HCT116 (cell line): ENCODE measurements around the gene CORO6. TPM values are rescaled to one million over a fixed set of nuclear protein-coding genes. Genes with fewer than 3 reads are reported as not detected.

Experiments
- ATAC-seq: fragments of 200-7000 bp; cut with Tn5 transposase; 2 replicates; pipeline ENCODE4 v1.9.1; 2020; ENCODE audit warnings: mild to moderate bottlenecking, moderate library complexity
- BruUV-seq: library from RNA; stranded (reverse); fragments of 400-500 nt; replicated peaks from 2 replicates; lab custom pipeline; 2021; lab: Mats Ljungman, UMichigan
- CTCF ChIA-PET: fragments of 300-600 bp; sonication (Branson Sonifier 250); formaldehyde crosslinking; loops from one replicate; lab custom pipeline; 2021; ENCODE audit warnings: antibody characterized with exemption; lab: Charles Lee
- POLR2A ChIA-PET: fragments of 300-600, 350-600 bp; sonication (Branson Sonifier 250); formaldehyde crosslinking; loops from one replicate; lab custom pipeline; 2021; ENCODE audit warnings: antibody characterized with exemption; lab: Charles Lee
- RAD21 ChIA-PET, 2 experiments: fragments of 300-600 bp; sonication (Branson Sonifier 250); formaldehyde crosslinking; loops; one replicate each; lab custom pipeline; 2023; ENCODE audit warnings: low total read pairs in 2 of 2; ENCODE audit not compliant: uncharacterized antibody in 2 of 2, unreplicated experiment in 2 of 2, low non-redundant PET in 1 of 2; lab: Charles Lee
- DNase-seq: peaks from one replicate; pipeline ENCODE4 v3.0.0-alpha.2; 2010; ENCODE audit warnings: low read depth, low spot score
- H2AFZ ChIP-seq: fragments of 200-600 bp; shearing (Covaris generic), sonication (generic); 2 replicates; pipeline ENCODE4 v1.6.1; 2017; ENCODE audit warnings: low read depth, mixed run types, mixed read lengths, antibody characterized with exemption, low read length; ENCODE audit not compliant: poor library complexity, severe bottlenecking
- H3K27ac ChIP-seq: 2 replicates; pipeline ENCODE4 v1.5.1; 2012; ENCODE audit warnings: low read depth, low read length
- H3K27me3 ChIP-seq: fragments of 200-600 bp; sonication (generic); 2 replicates; pipeline ENCODE4 v1.6.1; 2016; ENCODE audit warnings: mixed run types, low read length, mixed read lengths; ENCODE audit not compliant: insufficient read depth
- H3K36me3 ChIP-seq, 2 experiments: fragments of 200-500 bp in 1 of 2; fragments of 200-600 bp in 1 of 2; sonication (Bioruptor generic) in 1 of 2; sonication (generic) in 1 of 2; 2 replicates each; pipeline versions ENCODE4 v1.5.1 to v1.6.1; 2014 to 2016; ENCODE audit warnings: low read length in 2 of 2, inconsistent platforms in 1 of 2, mixed read lengths in 1 of 2, mixed run types in 1 of 2; ENCODE audit not compliant: insufficient read depth in 2 of 2, control insufficient read depth in 1 of 2
- H3K4me1 ChIP-seq, 2 experiments: fragments of 200-600 bp in 1 of 2; sonication (generic) in 1 of 2; 2 replicates each; pipeline versions ENCODE4 v1.5.1 to v1.6.1; 2012 to 2017; ENCODE audit warnings: low read length in 2 of 2, inconsistent platforms in 1 of 2, mild to moderate bottlenecking in 1 of 2, mixed read lengths in 1 of 2, mixed run types in 1 of 2, moderate library complexity in 1 of 2; ENCODE audit not compliant: insufficient read depth in 2 of 2, control insufficient read depth in 1 of 2
- H3K4me2 ChIP-seq: fragments of 200-600 bp; sonication (generic); 2 replicates; pipeline ENCODE4 v1.6.1; 2017; ENCODE audit warnings: mixed run types, low read length, mixed read lengths
- H3K4me3 ChIP-seq, 2 experiments: fragments of 200-600 bp in 1 of 2; sonication (generic) in 1 of 2; replicated peaks in 1 of 2; 2 replicates each; pipeline ENCODE4 v1.5.1; 2011 to 2016; ENCODE audit warnings: low read length in 2 of 2, control low read depth in 1 of 2, low read depth in 1 of 2, mild to moderate bottlenecking in 1 of 2, mixed read lengths in 1 of 2, mixed run types in 1 of 2
- H3K79me2 ChIP-seq: fragments of 200-600 bp; sonication (generic); 2 replicates; pipeline ENCODE4 v1.6.1; 2017; ENCODE audit warnings: mild to moderate bottlenecking, mixed run types, low read length, moderate library complexity, mixed read lengths; ENCODE audit not compliant: insufficient read depth
- H3K9ac ChIP-seq: fragments of 200-600 bp; sonication (generic); 2 replicates; pipeline ENCODE4 v1.6.1; 2016; ENCODE audit warnings: low read length, mixed read lengths
- H3K9me2 ChIP-seq: fragments of 200-600 bp; sonication (generic), shearing (Covaris generic); 2 replicates; pipeline ENCODE4 v1.6.1; 2017; ENCODE audit warnings: mixed run types, mild to moderate bottlenecking, moderate library complexity; ENCODE audit not compliant: insufficient read depth
- H3K9me3 ChIP-seq, 2 experiments: fragments of 200-500 bp in 1 of 2; fragments of 200-600 bp in 1 of 2; sonication (Bioruptor generic) in 1 of 2; sonication (generic) in 1 of 2; 2 replicates each; pipeline ENCODE4 v1.6.1; 2014 to 2017; ENCODE audit warnings: low read length in 2 of 2, mixed read lengths in 2 of 2, inconsistent platforms in 1 of 2, low read depth in 1 of 2, mild to moderate bottlenecking in 1 of 2, mixed run types in 1 of 2, moderate library complexity in 1 of 2; ENCODE audit not compliant: control insufficient read depth in 1 of 2, insufficient read depth in 1 of 2
- H4K20me1 ChIP-seq: fragments of 200-600 bp; sonication (generic), shearing (Covaris generic); 2 replicates; pipeline ENCODE4 v1.6.1; 2017; ENCODE audit warnings: mixed run types, mild to moderate bottlenecking, moderate library complexity; ENCODE audit not compliant: insufficient read depth
- CBX3 ChIP-seq: IDR thresholded peaks from 2 replicates; pipeline ENCODE4 v1.6.1; 2012; ENCODE audit warnings: low read depth
- CEBPB ChIP-seq: IDR thresholded peaks from 2 replicates; pipeline ENCODE4 v1.6.1; 2012; ENCODE audit warnings: low read depth
- CTCF ChIP-seq, 3 experiments: fragments of 200-600 bp in 1 of 3; sonication (generic) in 1 of 3; IDR thresholded peaks in 2 of 3; conservative IDR thresholded peaks in 1 of 3; 2 replicates each; pipeline ENCODE4 v1.5.1; 2012 to 2017; ENCODE audit warnings: low read depth in 2 of 3, low read length in 2 of 3, antibody characterized with exemption in 1 of 3, borderline replicate concordance in 1 of 3, control low read depth in 1 of 3, mild to moderate bottlenecking in 1 of 3, mixed read lengths in 1 of 3, mixed run types in 1 of 3, moderate library complexity in 1 of 3; ENCODE audit not compliant: insufficient read depth in 1 of 3
- EGR1 ChIP-seq: IDR thresholded peaks from 2 replicates; pipeline ENCODE4 v1.6.1; 2012; ENCODE audit warnings: low read depth
- ELF1 ChIP-seq: IDR thresholded peaks from 2 replicates; pipeline ENCODE4 v1.6.1; 2012; ENCODE audit warnings: low read depth, borderline replicate concordance
- FOSL1 ChIP-seq: IDR thresholded peaks from 2 replicates; pipeline ENCODE4 v1.6.1; 2012; ENCODE audit warnings: low read depth
- JUND ChIP-seq: IDR thresholded peaks from 2 replicates; pipeline ENCODE4 v1.6.1; 2012
- MAX ChIP-seq: IDR thresholded peaks from 2 replicates; pipeline ENCODE4 v1.6.1; 2012
- POLR2A ChIP-seq: IDR thresholded peaks from 2 replicates; pipeline ENCODE4 v1.7.0; 2011; ENCODE audit warnings: borderline replicate concordance; ENCODE audit not compliant: insufficient read depth, insufficient read length; ENCODE audit errors: extremely low read depth
- POLR2AphosphoS5 ChIP-seq: IDR thresholded peaks from 2 replicates; pipeline ENCODE4 v1.6.1; 2011; ENCODE audit warnings: mild to moderate bottlenecking, low read depth, low read length, moderate library complexity
- RAD21 ChIP-seq: IDR thresholded peaks from 2 replicates; pipeline ENCODE4 v1.6.1; 2012; ENCODE audit warnings: low read depth, mild to moderate bottlenecking
- REST ChIP-seq: IDR thresholded peaks from 2 replicates; pipeline ENCODE4 v1.6.1; 2012; ENCODE audit warnings: low read depth
- SIN3A ChIP-seq: IDR thresholded peaks from 2 replicates; pipeline ENCODE4 v1.6.1; 2012; ENCODE audit warnings: low read depth
- SRF ChIP-seq: IDR thresholded peaks from 2 replicates; pipeline ENCODE4 v1.6.1; 2012; ENCODE audit warnings: low read depth
- TCF7L2 ChIP-seq: IDR thresholded peaks from 2 replicates; pipeline ENCODE4 v1.7.0; 2011; ENCODE audit warnings: borderline replicate concordance, inconsistent platforms; ENCODE audit not compliant: insufficient read depth, insufficient read length; ENCODE audit errors: extremely low read depth
- YY1 ChIP-seq: IDR thresholded peaks from 2 replicates; pipeline ENCODE4 v1.6.1; 2011; ENCODE audit warnings: low read length, low read depth, moderate library complexity, mild to moderate bottlenecking; ENCODE audit not compliant: insufficient replicate concordance; ENCODE audit errors: extremely low read depth
- ZFX ChIP-seq: fragments of 450-650 bp; IDR thresholded peaks from 2 replicates; pipeline ENCODE4 v1.6.1; 2017
- intact Hi-C: fragments of 100-400 bp; cut with micrococcal nuclease; formaldehyde crosslinking; loops from 2 replicates; pipeline ENCODE4 v1.10.0; 2022
- total RNA-seq: library from RNA; stranded (reverse); gene quantifications from one replicate; pipeline ENCODE4 v1.2.1, GENCODE V29; 2021; ENCODE audit not compliant: unreplicated experiment
- TF ChIP-seq, protein P1 (sequence below): IDR thresholded peaks from 2 replicates; pipeline ENCODE4 v1.6.1; 2012
- TF ChIP-seq, protein P2 (sequence below): IDR thresholded peaks from 2 replicates; pipeline ENCODE4 v1.6.1; 2011; ENCODE audit warnings: mild to moderate bottlenecking, low read length, moderate library complexity; ENCODE audit not compliant: insufficient replicate concordance; ENCODE audit errors: extremely low read depth

CORO6 gene
- total RNA-seq, 1 experiment from 2014 or later, result 8.7 TPM

- intact Hi-C loops, result no loop called here
- TF ChIP-seq POLR2AphosphoS5 (no peak), FOSL1 (no peak), SRF (no peak), RAD21 (no peak), JUND (no peak), CBX3 (no peak), CEBPB (no peak), REST (no peak), EGR1 (no peak), CTCF (IDR thresholded peaks at IDR 0.05 in 2 of 3, conservative IDR thresholded peaks at IDR 0.05 in 1 of 3; ENCODE audit: borderline replicate concordance in 1 of 3, insufficient read depth in 1 of 3, low read depth in 2 of 3, low read length in 2 of 3) (no peak), TCF7L2 (no peak), ZFX (no peak), SIN3A (no peak), POLR2A (no peak), ELF1 (no peak), MAX (no peak), YY1 (no peak)
- TF ChIP-seq, protein P1, sequence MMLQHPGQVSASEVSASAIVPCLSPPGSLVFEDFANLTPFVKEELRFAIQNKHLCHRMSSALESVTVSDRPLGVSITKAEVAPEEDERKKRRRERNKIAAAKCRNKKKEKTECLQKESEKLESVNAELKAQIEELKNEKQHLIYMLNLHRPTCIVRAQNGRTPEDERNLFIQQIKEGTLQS, result no peak
- TF ChIP-seq, protein P2, sequence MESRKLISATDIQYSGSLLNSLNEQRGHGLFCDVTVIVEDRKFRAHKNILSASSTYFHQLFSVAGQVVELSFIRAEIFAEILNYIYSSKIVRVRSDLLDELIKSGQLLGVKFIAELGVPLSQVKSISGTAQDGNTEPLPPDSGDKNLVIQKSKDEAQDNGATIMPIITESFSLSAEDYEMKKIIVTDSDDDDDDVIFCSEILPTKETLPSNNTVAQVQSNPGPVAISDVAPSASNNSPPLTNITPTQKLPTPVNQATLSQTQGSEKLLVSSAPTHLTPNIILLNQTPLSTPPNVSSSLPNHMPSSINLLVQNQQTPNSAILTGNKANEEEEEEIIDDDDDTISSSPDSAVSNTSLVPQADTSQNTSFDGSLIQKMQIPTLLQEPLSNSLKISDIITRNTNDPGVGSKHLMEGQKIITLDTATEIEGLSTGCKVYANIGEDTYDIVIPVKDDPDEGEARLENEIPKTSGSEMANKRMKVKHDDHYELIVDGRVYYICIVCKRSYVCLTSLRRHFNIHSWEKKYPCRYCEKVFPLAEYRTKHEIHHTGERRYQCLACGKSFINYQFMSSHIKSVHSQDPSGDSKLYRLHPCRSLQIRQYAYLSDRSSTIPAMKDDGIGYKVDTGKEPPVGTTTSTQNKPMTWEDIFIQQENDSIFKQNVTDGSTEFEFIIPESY, result no peak
- no peak overlapping the region for H3K9ac ChIP-seq
- H3K9me3 ChIP-seq, result no peaks in the 10 kb centered on the region
- no peak overlapping the region for H2AFZ ChIP-seq
- H3K79me2 ChIP-seq, result peaks cover 58% of the 10 kb centered on the region
- POLR2A ChIA-PET, result no interaction called here
- no peak overlapping the region for H3K4me3 ChIP-seq
- H3K27ac ChIP-seq, result no peak overlapping the region
- H3K27me3 ChIP-seq, result no peaks in the 10 kb centered on the region
- no peaks in the 10 kb centered on the region for H4K20me1 ChIP-seq
- DNase-seq, result no peak
- CTCF ChIA-PET, result interaction anchor here (0.6 to 1.0 kb wide), 2 partner anchors 8 to 16 kb away, joined by 3 to 4 read pairs; no protein-coding TSS in a partner anchor
- H3K4me1 ChIP-seq, result peaks cover 13 to 53% of the 10 kb centered on the region in 2 experiments; a peak in 3 of 4 replicates
- no peak for ATAC-seq
- H3K9me2 ChIP-seq, result no peaks in the 10 kb centered on the region
- RAD21 ChIA-PET, result no interaction called here
- no TSS peak for BruUV-seq
- no peak overlapping the region for H3K4me2 ChIP-seq
- H3K36me3 ChIP-seq, result peaks cover 3 to 7% of the 10 kb centered on the region in 2 experiments; a peak in 2 of 4 replicates
These were observed 39.1 kb downstream of the CORO6 start for GRCh38 chr17:29583324-29584248.
